Fibroblast of skin of abdomen (primary cell): ENCODE results near the gene TMEM63A.
"Not testable (repeated sequence)": the region's sequence is repeated elsewhere in the genome, so short reads cannot be mapped to it uniquely, and the experiment has no call there.

Experiments used
- DNase-seq: peaks from one replicate; pipeline ENCODE4 v3.0.0-alpha.2; 2013

The TMEM63A gene

DNA sequence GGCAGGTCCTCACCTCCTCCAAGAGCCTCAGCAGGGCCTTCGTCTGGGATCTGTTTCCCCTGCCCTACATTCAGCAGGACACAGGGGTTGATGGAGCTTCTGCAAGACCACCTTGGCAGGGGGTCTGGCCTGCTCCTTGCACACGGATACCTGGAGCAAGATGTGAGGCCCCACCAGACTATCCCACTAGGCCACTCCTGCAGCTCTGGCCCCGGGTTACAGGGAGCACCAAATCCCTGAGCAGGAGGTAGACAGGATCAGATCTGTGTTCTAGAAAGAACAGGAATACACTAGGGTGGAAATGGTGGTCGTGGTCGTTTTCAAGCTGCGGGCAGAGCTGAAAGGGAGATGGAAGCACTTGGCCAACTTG is 38.8 kb downstream of the TMEM63A start:
- no peak for DNase-seq

GRCh38 chr1:225842788-225843425 is 39.3 kb downstream of the TMEM63A start:
- no peak for DNase-seq

DNA sequence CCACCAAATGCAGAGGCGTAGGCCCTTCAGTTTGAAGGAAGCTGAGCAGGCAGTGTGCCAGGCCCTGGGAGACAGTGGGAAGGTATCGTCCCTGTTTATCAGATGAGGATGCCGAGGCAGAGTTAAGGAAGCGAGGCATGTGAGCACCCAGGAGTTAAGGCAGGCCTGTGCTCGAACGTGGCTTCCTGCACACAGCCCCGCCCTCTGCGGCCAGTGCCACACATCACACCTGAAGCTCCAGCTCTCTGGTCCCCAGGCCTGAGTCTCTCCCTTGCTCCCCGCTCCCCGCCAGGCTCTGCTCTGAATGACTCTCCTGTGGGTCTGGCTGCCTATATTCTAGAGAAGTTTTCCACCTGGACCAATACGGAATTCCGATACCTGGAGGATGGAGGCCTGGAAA is 40.1 kb downstream of the TMEM63A start:
- no peak for DNase-seq

DNA sequence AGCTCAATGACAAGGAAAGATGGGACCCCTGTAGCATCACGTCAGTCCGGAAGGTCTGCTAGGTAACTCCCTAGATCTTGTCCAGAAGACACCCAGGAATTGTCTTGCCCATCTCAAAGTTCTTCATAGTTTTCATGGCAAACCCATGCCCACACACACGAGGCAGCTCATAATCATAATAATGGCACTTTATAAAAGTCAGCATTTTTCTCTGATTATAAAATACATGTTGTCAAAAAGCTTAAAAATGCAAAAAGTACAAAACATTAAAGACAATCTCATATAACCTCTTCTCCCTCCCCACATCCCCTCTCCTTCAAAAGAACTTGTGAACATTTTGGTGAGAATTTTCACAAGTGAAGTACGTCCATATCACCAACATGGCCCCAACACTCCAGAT is 41.5 kb downstream of the TMEM63A start:
- DNase-seq = no peak

GRCh38 chr1:225840223-225840610 is 42.0 kb downstream of the TMEM63A start:
- DNase-seq = no peak

GRCh38 chr1:225838793-225839192 is 43.4 kb downstream of the TMEM63A start:
- DNase-seq = no peak

DNA sequence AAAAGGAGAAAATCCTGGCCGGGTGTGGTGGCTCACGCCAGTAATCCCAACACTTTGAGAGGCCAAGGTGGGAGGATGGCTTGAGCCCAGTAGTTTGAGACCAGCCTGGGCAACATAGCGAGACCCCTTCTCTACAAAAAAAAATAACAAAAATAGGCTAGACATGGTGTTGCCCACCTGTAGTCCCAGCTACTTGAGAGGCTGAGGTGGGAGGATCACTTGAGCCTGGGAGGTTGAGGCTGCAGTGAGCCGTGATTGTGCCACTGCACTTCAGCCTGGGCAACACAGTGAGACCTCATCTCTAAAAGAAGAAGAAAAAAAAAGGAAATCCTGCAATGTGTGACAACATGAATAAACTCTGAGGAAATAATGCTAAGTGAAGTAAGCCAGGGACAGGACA is 45.9 kb downstream of the TMEM63A start:
- not testable (repeated sequence) for DNase-seq

DNA sequence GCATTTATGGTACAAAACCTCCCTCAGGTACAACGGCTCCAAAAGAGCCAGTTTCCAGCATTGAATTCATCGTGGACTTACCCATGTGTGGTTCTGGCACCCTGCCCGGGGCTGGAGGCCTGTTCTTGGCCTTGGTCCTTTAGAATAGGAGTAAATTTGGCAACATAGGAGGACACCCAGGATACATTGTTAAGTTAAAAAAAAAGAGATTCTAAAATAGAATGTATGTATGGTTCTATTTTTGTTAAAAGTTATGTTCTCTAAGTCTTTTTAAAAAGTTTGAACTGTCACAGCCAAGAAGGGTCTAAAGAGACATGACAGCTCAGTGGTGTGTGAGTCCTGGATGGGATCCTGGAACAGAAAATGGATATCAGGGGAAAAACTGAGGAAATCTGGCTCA is 46.3 kb downstream of the TMEM63A start:
- no peak for DNase-seq

DNA sequence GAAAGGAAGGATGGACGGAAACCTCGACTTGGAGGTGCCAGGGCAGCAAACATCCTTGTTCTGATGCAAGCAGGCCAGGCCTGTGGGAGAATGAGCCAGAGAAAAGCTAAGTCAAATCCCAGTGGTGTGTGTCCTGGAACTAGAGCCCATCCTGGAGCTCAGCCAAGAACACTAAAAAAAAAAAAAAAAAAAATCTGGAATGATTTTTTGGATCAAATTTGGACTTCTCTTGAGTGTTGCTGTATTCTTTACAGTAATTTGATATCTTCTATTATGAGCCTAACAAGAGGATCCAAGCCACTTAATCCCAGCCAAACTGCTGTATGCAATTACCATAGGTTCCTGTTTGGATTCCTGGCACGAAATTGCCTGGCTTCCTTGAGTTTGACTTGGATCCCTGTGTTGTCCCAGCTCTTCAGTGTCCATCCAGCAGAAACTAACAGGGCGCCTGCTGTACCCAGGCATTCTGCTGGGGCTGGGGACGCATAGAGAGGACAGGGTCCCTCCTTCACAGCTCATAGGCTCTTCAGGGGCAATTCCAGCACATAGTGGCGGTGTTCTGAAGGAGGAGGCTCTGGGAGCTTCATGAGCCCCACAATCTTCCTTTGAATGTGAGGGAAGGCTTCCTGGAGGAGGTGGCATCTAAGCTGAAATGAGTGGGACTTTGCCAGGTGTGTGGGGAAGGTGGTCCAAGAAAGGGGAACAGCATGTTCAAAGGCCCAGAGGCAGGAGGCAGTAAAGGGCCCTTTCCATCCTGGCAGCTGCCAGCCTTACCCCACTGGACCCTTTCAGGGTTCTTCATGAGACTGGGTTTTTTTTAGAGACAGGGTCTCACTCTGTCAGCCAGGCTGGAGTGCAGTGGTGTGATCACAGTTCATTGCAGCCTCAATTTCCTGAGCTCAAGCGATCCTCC is 47.5 kb downstream of the TMEM63A start:
- peak; percentile 69 for DNase-seq

GRCh38 chr1:225830841-225831240 is 51.3 kb downstream of the TMEM63A start:
- DNase-seq = no peak

DNA sequence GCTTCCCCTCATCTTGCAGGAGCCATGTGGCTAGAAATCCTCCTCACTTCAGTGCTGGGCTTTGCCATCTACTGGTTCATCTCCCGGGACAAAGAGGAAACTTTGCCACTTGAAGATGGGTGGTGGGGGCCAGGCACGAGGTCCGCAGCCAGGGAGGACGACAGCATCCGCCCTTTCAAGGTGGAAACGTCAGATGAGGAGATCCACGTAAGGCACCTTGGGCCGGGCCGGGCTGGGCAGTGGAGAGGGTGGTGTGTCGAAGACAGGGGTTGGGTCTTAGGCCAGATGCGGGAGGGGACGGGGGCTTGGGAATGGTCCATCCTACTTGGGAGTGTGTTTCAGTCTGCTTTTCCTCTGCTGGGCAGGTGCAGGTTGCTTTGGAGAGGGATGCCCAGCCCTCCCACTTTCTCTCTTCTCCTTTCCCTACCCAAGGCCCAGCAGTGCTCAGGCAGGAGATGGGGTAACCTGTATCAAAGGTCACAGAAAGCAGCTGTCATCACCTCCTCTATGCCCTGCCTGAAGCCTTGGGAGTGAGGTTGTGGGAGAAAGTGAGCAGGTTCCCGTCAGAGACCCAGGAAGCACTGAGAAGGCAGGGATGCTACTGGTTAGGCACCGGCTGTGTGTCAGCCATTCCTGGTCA is 53.4 kb downstream of the TMEM63A start:
- no peak for DNase-seq

DNA sequence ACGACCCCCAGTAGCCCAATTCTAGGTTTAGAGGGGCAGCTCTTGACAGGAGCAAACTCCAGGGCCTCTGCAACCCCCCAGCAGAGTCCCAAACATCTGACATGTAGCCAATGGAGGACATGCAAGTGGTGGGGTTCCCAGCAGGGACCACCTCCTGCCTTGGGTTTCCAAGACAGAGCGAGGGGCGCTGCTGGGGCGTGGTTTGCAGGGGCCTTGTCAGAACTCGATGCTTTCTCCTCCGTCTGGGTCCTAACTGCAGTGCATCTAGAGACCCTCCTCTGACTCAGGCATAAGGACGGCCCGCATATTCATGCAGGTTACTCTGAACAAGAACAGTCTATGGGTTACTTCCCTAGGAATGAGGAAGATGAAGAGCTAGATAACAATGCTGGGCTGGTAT is 55.1 kb downstream of the TMEM63A start:
- no peak for DNase-seq

GRCh38 chr1:225825607-225826007 is 56.6 kb downstream of the TMEM63A start:
- DNase-seq = no peak

GRCh38 chr1:225825078-225825477 is 57.1 kb downstream of the TMEM63A start:
- DNase-seq = no peak

DNA sequence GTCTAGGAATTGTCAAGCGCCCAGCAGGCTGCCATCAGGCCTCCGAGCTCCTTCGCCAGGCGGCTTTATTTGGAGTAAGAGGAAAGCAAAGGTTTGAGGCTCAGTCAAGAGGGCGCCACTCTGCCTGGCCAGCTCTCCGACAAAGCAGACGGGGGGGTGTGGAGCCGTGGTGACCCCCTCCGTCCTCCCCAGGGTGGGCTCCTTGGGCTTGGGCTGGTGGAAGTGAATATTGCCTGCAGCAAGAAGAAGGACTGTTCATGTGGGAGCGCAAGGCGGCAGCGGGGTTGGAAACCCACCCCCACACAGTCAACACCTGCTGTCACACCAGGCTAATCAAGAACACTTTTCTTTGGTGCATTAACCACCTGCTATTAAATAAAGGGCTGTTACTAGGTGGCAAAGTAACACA is 57.6 kb downstream of the TMEM63A start:
- DNase-seq = no peak

DNA sequence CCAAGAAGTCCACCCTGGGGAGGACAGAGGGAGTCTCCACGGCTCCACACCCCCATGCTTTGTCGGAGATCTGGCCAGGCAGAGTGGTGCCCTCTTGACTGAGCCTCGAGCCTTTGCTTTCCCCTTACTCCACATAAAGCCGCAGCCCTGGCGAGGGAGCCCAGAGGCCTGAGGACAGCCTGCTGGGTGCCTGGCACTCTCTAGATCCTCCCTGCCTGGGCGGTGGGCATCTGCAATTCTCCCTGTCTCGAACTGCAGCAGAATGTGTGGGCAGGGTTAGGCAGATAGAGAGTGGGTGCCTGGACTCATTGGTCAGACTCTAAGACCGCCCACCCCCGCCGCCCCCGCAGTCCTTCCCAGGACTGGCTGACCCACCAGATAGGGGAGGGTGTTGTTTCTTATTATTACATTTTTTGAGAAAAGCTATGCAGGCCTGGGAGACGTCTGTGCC is 58.3 kb downstream of the TMEM63A start:
- DNase-seq = no peak

- DNase-seq = no peak
Observed at GRCh38 chr1:225822655-225823403, 59.4 kb downstream of the TMEM63A start.

DNA sequence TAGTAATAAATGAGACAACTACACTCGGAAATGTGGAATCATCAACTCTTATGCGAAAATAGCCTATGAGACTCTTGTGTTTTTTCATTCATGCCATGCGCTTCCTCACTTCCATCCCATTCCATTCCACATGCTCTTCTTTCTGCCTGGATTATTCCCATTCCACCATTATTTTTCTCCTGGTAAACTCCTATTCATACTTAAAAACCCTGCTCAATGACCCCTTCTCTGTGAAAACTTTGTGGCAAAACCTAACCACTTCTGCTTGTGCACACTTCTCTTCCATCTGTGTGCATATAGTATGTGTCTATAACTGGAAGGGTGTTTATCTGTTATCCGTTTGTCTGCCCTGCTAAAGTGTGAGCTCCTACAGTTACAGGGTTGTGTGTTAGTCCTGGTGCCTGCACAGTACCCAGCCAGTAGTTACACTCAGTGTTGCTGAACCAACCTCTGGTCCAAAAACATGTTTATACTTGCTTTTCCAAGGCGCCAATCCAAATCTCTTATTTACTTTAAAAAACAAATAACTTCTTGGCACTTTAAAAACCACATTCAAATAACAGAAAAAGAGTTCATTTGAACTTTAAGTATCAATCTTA is 61.6 kb downstream of the TMEM63A start:
- DNase-seq = no peak

DNA sequence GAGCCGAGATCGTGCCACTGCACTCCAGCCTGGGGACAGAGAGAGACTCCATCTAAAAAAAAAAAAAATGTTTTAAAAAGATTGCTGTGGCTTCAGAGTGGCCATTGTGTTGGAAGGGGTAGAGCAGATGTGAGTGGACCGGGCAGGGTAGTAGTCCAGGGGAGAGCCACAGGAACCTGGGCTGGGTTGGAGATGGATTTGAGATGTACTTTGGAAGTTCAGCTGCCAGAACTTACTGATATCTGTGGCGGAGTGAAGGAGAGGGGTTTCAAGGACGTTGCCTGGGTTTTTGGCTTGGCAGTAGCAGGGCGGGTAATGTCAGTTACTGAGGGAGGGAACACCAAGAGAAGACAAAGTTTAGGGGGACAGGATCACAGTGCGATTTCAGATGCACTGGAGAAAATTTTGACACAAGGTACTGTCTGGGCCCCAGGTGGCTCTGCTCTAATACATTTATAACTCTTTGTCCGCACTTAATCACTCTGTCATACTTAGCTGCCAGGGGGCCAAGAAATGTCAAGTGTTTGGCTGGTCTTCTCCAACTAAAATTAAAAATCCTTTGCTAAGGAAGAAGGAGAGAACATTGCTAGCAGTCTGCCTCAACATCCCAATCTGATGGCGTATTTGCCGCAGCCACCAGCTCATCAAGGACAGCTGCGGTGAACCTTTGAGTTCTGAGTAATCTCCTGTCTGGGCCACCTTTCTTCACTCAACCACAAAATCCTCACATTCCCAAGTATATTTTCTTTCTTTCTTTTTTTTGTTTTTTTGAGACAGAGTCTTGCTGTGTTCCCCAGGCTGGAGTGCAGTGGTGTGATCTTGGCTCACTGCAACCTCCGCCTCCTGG is 62.6 kb downstream of the TMEM63A start:
- DNase-seq = no peak

DNA sequence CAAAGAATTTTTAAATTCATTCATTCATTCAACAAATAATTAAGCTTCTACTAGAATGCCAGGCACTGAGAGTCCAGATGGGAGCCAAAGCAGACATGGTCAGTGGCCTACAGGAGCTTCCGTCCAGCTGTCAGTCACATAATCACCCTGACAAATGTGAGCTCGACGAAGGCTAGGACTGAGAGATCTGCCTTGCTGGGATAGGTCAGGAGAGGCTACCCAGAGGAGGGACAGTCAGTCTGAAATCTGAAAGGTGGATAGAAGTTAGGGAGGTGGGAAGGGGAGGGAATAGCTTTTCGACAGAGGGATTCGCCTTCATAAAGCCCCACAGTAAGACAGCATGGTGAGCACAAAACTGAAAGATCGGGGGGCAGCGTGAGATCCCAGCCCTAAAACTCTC is 64.0 kb downstream of the TMEM63A start:
- no peak for DNase-seq

DNA sequence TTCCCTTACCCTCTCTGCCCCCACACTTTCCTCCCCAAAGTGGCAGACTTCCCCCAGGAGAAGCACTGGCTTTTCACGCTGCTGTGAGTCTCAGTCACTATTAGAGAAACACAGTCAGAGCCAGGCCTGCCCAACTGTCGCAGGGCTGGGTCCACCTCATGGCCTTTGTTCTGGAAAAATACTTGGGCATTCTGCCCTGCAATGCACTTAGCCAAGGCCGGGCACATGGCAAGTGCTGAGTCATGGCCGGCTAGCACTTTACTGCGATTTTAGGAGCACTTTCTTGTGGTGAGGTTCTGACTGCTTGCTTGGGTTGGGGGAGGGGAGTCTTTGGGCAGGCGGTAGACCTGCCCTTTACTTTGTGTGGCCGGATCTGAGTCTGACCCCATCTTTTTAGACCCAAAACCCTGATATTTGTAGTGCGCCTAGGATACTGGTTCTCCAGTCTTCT is 64.5 kb downstream of the TMEM63A start:
- DNase-seq = peak; percentile 75
